Middle frontal gyrus (tissue), 1 donor: ENCODE results near the gene TBC1D10B.

Experiments used
- DNase-seq: peaks from one replicate; pipeline ENCODE4 v3.0.0-alpha.2; 2015; ENCODE audit warnings: low spot score; ENCODE audit errors: extremely low spot score

The TBC1D10B gene, protein sequence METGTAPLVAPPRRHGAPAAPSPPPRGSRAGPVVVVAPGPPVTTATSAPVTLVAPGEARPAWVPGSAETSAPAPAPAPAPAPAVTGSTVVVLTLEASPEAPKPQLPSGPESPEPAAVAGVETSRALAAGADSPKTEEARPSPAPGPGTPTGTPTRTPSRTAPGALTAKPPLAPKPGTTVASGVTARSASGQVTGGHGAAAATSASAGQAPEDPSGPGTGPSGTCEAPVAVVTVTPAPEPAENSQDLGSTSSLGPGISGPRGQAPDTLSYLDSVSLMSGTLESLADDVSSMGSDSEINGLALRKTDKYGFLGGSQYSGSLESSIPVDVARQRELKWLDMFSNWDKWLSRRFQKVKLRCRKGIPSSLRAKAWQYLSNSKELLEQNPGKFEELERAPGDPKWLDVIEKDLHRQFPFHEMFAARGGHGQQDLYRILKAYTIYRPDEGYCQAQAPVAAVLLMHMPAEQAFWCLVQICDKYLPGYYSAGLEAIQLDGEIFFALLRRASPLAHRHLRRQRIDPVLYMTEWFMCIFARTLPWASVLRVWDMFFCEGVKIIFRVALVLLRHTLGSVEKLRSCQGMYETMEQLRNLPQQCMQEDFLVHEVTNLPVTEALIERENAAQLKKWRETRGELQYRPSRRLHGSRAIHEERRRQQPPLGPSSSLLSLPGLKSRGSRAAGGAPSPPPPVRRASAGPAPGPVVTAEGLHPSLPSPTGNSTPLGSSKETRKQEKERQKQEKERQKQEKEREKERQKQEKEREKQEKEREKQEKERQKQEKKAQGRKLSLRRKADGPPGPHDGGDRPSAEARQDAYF

DNA sequence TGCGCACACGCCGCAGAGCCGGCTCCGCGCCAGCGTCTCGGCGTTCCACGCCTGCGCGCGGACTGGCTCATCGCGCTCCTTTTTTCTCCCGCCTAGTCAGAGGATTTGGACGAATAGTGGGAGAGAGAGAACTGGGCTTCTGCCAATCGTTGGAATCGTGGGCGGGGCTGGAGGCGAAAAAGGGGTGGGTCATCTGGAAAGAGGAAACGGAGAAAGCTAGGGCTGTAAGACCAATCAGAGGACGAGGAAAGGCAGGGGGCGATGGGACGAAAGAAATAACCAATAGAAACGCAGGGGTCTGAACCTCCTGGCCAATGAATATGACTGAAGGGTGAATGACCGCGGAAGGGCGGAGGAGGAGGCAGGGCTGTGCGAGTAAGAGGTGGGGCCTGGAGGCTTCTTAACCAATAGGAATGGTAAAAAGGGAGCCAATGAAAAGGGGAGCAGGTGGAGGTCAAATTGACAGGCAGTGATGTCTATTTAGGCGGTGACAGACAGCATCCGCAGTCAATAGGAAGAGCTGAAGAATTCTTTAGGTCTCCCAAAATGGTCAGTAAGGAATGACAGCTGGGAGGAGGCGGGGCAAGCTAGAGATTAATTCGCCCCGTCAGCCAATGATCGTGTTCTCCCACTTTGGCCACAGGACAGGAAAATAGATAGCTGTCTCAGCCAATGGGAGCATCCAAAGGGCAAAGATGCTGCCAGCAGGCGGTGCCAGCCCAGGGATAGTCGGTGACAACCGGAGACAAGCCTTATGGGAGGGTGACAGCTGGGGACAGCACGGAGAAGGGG lies at the start of gene TBC1D10B:
Gene TBC1D10B, minus strand, starts transcription at position 39 of the 792 bp plus-strand sequence. CDS start 311 bp downstream, outside the sequence.
- DNase-seq = peak; percentile 99

DNA sequence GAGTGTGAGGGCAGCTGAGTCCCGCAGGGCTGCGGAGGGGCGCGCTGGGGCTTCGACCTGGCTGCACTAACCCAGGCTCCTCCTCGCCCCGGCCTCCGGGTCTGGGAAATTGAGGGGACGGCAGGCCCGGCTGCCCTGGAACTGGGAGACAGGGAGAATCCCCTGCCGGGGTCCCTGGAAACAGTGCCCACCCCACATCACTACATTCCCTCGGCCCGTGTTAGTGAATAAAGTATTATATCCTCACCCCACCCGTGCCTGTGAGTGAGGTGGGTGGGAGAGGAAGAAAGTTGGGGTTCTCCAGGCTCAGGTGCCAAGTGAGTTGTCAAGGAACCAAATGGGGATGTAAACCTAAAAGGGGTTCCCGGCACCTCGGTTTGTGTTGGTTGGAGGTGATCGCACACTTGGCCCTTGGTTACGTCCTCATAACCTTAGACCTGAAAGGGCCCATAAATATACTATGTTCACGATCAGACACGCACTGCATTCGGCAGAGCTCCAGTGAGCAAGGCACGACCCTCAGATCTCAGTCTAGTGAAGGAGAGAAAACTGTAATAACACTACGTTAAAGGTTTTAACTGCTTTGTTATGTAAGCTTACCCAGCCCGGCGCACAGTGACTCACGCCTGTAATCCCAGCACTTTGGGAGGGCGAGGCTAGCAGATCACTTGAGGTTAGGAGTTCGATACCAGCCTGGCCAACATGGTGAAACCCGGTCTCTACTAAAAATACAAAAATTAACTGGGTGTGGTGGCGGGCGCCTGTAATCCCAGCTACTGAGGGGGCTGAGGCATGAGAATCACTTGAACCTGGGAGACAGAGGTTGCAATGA lies 48.3 kb upstream of the TBC1D10B start:
- no peak for DNase-seq

DNA sequence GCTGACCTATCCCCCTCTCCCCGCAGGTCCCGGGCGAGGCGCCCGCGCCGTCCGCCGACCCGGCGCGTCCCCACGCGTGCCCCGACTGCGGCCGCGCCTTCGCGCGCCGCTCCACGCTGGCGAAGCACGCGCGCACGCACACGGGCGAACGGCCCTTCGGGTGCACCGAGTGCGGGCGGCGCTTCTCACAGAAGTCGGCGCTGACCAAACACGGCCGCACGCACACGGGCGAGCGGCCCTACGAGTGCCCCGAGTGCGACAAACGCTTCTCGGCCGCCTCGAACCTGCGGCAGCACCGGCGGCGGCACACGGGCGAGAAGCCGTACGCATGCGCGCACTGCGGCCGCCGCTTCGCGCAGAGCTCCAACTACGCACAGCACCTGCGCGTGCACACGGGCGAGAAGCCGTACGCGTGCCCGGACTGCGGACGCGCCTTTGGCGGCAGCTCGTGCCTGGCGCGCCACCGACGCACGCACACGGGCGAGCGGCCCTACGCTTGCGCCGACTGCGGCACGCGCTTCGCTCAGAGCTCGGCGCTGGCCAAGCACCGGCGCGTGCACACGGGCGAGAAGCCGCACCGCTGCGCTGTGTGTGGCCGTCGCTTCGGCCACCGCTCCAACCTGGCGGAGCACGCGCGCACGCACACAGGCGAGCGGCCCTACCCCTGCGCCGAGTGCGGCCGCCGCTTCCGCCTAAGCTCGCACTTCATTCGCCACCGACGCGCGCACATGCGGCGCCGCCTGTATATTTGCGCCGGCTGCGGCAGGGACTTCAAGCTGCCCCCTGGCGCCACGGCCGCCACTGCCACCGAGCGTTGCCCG lies 47.4 kb upstream of the TBC1D10B start:
- peak; percentile 90 for DNase-seq

DNA sequence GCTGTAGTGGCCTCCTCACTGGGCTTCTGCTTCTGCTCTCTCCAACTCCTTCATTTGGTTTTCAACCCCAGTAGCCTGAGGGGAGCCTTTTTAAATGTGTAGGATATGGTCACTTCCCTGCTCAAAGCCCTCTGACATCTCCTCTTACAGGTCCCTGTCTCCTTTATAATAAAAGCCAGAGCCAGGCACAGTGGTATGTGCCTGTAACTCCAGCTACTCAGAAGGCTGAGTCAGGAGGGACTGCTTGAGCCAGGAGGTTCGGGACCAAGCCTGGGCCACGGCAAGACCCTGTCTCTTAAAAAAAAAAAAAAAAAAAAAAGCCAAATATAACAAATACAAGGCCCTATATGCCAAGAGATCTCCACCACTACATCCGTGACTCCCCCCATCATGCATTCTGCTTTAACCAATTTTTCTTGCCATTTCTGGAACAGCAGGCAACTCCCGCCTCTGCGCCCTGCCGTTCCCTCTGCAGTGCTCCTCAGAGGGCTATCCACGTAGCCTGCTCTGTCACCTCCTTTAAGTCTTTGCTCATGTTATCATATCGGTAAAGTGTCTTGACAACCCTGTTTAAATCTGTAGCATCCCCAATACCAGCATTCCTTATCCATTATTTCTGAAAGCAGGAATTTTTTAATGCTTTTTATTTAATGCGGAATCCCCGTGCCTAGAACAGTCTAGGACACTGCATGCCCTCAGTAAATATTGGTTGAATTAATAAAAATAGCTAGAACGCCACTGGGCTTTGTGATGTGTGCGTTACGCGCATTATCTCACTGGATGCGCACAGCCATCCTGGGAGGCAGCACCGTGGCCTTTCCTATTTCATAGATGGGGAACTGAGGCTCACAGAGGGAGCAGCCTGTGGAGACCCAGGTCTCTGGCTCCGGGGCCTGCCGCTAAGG lies 46.6 kb upstream of the TBC1D10B start:
- no peak for DNase-seq

DNA sequence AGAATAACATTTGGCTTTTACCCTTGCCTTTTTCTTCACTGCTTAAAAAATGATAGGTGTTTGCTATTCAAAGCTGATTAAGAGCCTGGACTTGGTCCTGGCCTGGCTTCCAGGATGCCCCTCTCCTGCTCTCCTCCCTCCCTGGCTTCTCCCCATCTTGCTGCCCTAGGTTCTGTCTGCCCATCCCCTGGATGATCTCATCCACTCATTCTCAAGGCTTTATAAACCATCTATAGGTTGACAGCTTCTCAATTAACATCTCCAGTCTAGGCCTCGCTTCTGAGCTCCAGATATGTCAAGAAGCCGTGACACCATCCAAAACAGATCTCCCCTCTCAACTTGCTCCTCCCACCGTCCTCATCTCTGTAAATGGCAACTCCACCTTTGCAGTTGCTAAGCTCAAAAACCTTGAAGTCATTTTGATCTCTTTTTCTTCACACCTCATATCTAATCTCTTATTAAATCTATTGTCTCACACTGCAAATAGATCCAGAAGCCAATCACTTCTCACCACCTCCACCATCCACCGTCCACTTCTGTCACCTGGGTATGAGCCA lies 45.8 kb upstream of the TBC1D10B start:
- no peak for DNase-seq

DNA sequence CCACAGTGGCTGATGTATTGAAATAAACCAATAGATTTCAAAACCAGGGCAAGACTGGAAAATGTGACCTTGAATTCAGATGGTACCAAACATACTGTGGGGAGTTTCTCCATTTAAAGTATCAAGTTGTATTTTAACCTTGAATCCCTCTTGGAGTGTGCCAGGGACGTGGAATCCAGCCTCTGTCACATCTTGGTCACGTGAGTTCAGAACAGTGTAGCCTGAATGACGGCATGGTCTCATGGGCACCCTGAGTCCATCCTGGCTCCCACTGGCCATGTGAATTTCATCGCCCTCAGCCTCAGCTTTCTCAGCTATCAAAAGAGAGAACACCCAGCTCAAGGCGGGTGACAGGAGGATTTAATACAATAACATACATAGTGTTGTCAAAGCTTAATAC lies 43.9 kb upstream of the TBC1D10B start:
- no peak for DNase-seq

DNA sequence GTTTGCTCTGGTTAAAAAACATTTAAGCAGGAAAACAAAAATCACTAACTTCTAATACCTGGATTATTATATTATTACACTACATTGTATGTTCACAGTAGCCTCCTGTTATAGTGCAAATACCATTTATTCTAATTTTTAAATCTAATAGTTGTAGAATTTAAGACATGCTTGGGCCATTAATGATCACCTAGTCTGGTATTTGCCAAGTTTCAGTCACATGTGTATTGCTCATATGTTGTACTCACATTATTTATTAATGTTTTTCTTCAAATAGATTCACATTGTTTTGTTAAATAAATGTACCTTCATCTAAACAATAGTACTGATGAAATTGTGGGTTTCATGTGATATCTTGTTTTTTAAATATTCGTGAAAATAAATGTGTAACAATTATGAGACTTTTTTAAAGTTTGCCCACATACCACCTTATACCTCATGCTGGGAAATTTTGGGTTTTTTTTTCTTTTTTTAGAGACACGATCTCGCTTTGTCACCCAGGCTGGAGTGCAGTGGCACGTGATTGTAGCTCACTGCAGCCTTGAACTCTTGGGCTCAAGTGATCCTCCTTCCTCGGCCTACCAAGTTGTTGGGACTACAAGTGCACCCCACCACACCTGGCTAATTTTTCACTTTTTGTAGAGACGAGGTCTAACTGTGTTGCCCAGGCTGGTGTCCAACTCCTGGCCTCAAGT lies 43.0 kb upstream of the TBC1D10B start:
- no peak for DNase-seq

DNA sequence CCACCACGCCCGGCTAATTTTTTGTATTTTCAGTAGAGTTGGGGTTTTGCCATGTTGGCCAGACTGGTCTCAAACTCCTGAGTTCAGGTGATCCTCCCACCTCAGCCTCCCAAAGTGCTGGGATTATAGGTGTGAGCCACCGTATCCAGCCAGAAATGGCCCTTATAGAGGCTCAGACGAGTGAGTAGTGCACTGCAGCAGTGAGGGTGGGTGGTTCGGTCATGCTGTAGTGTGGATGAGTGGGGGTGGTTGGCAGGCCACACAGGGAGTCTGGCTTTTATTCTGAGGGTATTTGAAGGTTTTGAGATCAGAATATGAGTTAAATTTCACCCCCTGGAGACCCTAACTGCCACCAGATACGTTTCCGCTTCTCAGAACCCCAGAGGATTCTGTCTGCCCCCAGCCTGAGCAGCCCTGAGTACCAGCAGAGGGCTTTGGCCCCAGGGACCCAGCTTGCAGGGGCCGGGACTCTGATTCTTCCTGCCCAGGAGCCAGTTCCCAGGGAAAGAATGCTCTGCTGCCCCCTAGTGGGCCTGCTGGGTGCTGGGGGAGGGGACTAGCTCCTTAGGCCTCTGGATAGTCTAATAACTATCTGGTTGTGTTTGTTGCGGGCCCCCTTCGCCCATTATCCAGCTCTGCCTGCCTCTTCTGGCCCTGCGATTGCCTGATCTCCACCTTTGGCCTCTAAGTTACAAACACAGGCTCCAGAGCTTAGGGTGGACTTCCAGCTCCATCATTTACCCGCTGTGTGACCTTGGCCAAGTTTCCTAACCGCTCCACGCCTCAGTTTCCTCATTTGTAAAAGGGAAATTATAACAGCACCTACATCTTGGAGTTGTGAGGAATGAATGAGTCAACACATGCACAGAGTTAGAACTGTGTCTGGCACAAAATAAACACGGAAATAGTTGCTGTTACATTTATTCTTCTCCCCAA lies 39.1 kb upstream of the TBC1D10B start:
- DNase-seq = peak; percentile 82

DNA sequence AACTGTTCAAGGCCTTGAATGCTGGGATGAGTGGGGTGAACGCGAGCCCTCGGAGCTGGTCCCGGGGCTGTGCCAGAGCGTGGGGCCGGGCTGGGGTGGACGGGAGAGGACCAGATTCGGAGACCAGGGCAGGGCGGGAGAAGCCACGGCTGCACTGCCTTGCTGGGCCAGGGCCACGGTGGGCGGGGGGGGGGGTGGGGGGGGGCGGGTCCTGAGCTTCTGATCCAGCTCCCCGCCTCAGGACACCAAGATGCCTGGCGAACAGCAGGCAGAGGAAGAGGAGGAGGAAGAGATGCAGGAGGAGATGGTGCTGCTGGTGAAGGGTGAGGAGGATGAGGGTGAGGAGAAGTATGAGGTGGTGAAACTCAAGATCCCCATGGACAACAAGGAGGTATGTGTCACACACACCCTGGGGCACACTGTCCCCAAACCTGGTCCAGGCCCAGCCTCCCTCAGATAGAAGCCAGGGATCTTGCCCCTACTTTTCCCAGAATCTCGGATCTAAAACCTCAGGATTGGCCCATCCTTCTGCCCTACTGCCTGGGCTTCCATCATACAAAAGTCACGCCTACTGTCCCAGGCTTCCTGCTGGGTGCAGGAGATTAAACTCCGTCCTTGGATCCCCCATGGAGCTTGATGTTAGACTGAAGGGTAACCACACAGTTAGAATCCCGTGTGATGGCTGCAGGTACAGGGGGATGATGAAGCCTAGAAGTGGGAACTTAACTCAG lies 37.7 kb upstream of the TBC1D10B start:
- no peak for DNase-seq

DNA sequence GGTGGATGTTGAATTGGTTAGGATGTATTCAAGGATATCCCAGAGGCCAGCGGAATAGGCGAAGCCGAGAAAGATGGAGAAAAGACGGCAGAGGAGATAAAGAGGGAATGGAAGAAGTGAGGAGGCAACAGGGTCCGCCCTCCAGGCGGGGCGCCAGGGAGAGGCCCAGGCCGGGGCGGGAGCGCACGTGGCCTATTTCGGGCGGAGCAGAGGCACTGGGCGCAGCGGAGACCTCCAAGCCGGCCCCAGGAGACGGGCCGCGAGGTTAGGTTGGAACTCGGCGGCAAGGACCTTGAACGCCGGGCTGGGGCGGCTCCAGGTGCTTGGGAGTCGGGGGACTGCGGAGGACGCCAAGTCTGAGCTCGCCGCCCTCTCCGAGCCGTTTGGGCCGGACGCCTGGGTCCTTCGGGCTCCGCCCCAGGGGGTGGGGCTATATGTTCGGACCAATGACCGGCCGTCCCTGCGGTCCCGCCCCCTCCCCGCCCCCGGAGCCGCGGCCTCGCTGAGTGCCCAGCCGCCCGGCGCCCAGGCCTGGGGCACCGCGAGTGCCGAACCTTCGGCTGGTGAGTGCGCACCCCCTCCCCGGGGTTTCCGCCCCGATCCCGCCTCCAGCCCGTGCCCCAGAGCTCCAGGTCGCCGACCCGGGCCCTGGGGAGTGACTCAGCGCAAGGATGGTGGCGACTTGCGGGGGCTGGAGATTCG lies 37.0 kb upstream of the TBC1D10B start, which contains the start of gene ZNF771:
Gene ZNF771, plus strand, starts transcription at position 505 of the 702 bp plus-strand sequence. CDS start 448 bp downstream, outside the sequence.
- DNase-seq = peak; percentile 69

DNA sequence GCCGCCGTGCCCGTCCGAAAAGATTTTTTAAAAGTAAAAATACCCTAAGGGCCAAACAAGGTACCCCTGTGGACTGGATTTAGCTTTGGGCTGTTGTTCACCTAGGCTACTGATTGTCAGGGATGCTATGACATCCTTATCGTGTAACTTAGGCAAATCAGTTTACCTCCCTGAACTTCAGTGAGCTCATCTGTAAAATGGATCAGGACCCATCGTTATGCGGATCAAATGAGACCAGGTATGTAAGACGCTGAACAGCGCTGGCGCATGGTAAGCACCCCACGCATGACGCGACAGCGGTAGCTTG lies 36.5 kb upstream of the TBC1D10B start:
- DNase-seq = no peak

DNA sequence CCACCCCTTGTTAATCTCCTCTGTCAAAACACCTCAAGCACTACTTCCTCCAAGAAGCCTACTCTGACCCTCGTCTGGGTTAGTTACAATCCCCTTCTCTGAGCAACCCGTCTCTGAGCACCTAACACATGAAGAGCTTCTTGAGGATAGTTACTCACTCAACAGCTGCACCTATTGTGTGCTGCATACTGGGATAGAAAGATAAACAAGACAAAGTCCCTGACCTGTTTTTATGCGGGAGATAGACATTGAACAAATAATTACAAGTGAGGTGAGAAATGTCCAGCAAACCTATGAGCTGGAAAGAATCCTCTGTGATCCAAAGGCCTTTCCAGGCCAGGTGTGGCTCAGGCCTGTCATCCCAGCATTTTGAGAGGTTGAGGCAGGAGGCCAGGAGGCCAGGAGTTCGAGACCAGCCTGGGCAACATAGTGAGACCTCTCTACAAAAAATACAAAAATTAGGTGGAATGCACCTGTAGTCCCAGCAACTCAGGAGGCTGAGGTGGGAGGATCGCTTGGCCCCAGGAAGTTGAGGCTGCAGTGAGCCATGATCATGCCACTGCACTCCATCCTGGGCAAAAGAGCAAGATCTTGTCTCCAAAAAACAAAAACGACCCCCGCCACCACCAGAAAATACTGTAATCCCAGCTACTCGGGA lies 31.6 kb upstream of the TBC1D10B start:
- no peak for DNase-seq

DNA sequence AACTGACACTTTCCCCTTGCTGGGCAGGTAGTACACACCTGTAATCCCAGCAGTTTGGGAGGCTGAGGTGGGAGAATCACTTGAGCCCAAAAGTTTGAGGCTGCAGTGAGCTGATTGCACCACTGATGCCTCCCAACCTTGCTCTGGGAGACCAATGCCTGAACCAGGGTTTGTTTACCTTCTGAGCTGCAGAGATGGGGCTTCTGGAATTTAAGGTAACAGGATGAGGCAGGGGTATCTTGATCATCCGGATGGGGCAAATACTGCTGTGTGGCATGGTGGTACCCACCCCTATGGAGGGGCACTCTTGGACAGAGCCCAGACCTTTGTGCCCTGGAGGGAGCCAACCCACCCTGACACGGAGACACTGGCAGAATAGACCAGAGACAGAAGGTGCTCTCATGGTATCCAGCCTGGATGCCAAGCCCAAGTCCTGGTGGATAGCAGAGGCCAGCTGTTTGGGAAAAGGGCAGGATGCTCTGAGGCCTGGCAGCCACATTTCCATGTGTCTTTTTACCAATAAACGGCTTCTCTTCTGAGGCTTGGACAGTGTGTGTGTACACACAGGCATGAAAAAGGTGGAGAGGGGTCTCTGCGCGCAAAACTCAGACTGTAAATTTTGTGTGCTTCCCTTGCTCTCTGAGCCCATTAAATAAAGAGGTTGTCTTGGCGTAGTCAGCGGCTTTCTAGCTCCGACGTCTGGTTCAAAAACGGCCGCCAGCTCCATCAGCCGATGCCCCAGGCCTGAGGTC lies 29.3 kb upstream of the TBC1D10B start:
- DNase-seq = no peak

DNA sequence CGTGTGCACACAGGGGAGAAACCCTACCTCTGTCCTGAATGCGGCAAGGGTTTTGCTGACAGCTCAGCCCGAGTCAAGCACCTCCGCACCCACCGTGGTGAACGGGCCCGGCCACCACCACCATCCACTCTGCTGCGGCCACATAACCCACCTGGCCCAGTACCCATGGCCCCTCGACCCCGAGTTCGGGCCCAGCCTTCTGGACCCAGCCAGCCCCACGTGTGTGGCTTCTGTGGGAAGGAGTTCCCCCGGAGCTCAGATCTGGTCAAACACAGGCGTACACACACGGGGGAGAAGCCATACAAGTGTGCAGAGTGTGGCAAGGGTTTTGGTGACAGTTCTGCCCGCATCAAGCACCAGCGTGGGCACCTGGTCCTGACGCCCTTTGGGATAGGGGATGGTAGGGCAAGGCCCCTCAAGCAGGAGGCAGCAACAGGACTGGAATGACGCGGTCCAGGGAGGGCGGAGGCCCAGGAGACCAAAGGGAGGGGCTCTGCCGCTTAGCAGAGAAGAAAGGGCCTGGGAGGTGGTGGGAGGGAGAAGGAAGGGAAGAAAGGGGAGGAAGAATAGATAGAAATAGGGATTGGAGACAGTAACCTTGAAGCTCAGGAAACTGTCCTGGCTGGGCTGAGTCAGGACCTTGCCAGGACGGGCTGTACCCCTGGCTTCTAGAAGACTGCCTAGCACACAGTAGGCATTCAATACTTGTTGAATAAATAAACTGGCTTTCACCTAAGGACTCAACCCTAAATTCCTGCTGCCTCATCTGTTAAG lies 28.6 kb upstream of the TBC1D10B start:
- no peak for DNase-seq
